B cell (primary cell): ENCODE measurements around the gene RIPK3. TPM values are rescaled to one million over a fixed set of nuclear protein-coding genes. Genes with fewer than 3 reads are reported as not detected.

Experiments
- ATAC-seq: fragments of 200-7000 bp; cut with Tn5 transposase; one replicate; pipeline ENCODE4 v1.10.0; 2021; ENCODE audit warnings: low read depth, mild to moderate bottlenecking, moderate number of reproducible peaks, moderate library complexity
- CTCF ChIA-PET: fragments of 350-600 bp; sonication (Branson Sonifier 250); formaldehyde crosslinking; loops from one replicate; lab custom pipeline; 2021; ENCODE audit warnings: antibody characterized with exemption, inconsistent platforms; lab: Charles Lee
- POLR2A ChIA-PET: fragments of 350-600 bp; sonication (Branson Sonifier 250); formaldehyde crosslinking; loops from one replicate; lab custom pipeline; 2021; ENCODE audit warnings: antibody characterized with exemption; lab: Charles Lee
- DNase-seq: peaks from one replicate; pipeline ENCODE4 v3.0.0; 2013
- H2AFZ ChIP-seq: 2 replicates; pipeline ENCODE4 v1.6.1; 2012; ENCODE audit warnings: mild to moderate bottlenecking, low read depth, low read length; ENCODE audit not compliant: insufficient read depth, poor library complexity, severe bottlenecking
- H3K27ac ChIP-seq, 2 donors: 1 replicate in 1 of 2; 2 replicates in 1 of 2; pipeline ENCODE4 v1.5.1; 2012 to 2013; ENCODE audit warnings: low read length in 2 of 2, mild to moderate bottlenecking in 2 of 2, moderate library complexity in 1 of 2
- H3K27me3 ChIP-seq, 4 experiments: fragments of 200-600 bp in 1 of 4; sonication (generic) in 1 of 4; replicated peaks in 1 of 4; 1 replicate in 2 of 4; 2 replicates in 2 of 4; pipeline versions ENCODE4 v1.6.1 to v1.7.0; 2013 to 2016; ENCODE audit warnings: low read length in 3 of 4, mild to moderate bottlenecking in 2 of 4, mixed read lengths in 1 of 4, moderate library complexity in 1 of 4; ENCODE audit not compliant: insufficient read depth in 4 of 4, control insufficient read depth in 3 of 4; ENCODE audit errors: control extremely low read depth in 1 of 4
- H3K36me3 ChIP-seq, 2 experiments: replicated peaks in 1 of 2; 1 replicate in 1 of 2; 2 replicates in 1 of 2; pipeline versions ENCODE4 v1.6.1 to v1.7.1; 2013; ENCODE audit warnings: low read length in 1 of 2; ENCODE audit not compliant: insufficient read depth in 2 of 2, control insufficient read depth in 1 of 2; ENCODE audit errors: control extremely low read depth in 1 of 2, extremely low read depth in 1 of 2
- H3K4me1 ChIP-seq, 2 donors: fragments of 200-600 bp in 1 of 2; sonication (generic) in 1 of 2; 1 replicate in 1 of 2; 2 replicates in 1 of 2; pipeline versions ENCODE4 v1.5.1 to v1.6.1; 2013 to 2017; ENCODE audit warnings: low read length in 2 of 2; ENCODE audit not compliant: control insufficient read depth in 2 of 2, insufficient read depth in 2 of 2
- H3K4me2 ChIP-seq: replicated peaks from 2 replicates; pipeline ENCODE3; 2012; ENCODE audit warnings: mild to moderate bottlenecking, low read depth, low read length; ENCODE audit not compliant: poor library complexity, severe bottlenecking
- H3K4me3 ChIP-seq, 5 experiments: fragments of 200-600 bp in 1 of 5; sonication (generic) in 1 of 5; 1 replicate in 3 of 5; 2 replicates in 2 of 5; pipeline versions ENCODE4 v1.5.1 to v1.7.0; 2011 to 2016; ENCODE audit warnings: low read length in 4 of 5, mild to moderate bottlenecking in 4 of 5, low read depth in 2 of 5, control low read depth in 1 of 5, moderate library complexity in 1 of 5; ENCODE audit not compliant: insufficient read depth in 1 of 5; ENCODE audit errors: control extremely low read depth in 1 of 5, extremely low read depth in 1 of 5
- H3K79me2 ChIP-seq: fragments of 200-600 bp; sonication (generic); one replicate; pipeline ENCODE4 v1.6.0; 2016; ENCODE audit warnings: low read length; ENCODE audit not compliant: control insufficient read depth, insufficient read depth
- H3K9ac ChIP-seq: fragments of 200-600 bp; sonication (generic); 2 replicates; pipeline ENCODE4 v1.6.1; 2017; ENCODE audit warnings: mild to moderate bottlenecking, low read length, moderate library complexity
- H3K9me3 ChIP-seq, 3 donors: one replicate each; pipeline versions ENCODE4 v1.6.1 to v1.7.1; 2013; ENCODE audit warnings: low read length in 2 of 3; ENCODE audit not compliant: control insufficient read depth in 2 of 3, insufficient read depth in 1 of 3; ENCODE audit errors: control extremely low read depth in 1 of 3
- H4K20me1 ChIP-seq: 2 replicates; pipeline ENCODE4 v1.6.0; 2012; ENCODE audit warnings: mild to moderate bottlenecking, low read length; ENCODE audit not compliant: insufficient read depth, control insufficient read depth, poor library complexity, severe bottlenecking
- H3K27ac Mint-ChIP-seq: one replicate; pipeline ENCODE4 v1.8.0; 2021; ENCODE audit warnings: mixed read lengths
- H3K27me3 Mint-ChIP-seq: one replicate; pipeline ENCODE4 v1.8.0; 2021; ENCODE audit warnings: mixed read lengths
- H3K4me1 Mint-ChIP-seq: one replicate; pipeline ENCODE4 v1.8.0; 2021; ENCODE audit warnings: mixed read lengths
- H3K4me3 Mint-ChIP-seq: one replicate; pipeline ENCODE4 v1.8.0; 2021; ENCODE audit warnings: mixed read lengths
- H3K9me3 Mint-ChIP-seq: one replicate; pipeline ENCODE4 v1.8.0; 2022; ENCODE audit warnings: mixed read lengths; ENCODE audit not compliant: insufficient read depth
- EZH2 ChIP-seq: IDR thresholded peaks from 2 replicates; pipeline ENCODE4 v1.6.1; 2012; ENCODE audit warnings: borderline replicate concordance, low read depth, mild to moderate bottlenecking, moderate library complexity, low read length; ENCODE audit not compliant: insufficient read depth, poor library complexity, severe bottlenecking
- WGBS: methylation state at CpG from one replicate; pipeline ENCODE4 v1.1.5; 2013; ENCODE audit warnings: missing lambda C conversion rate; ENCODE audit not compliant: insufficient coverage; 5-methylcytosine and 5-hydroxymethylcytosine counted together
- intact Hi-C: fragments of 100-400 bp; cut with micrococcal nuclease; formaldehyde crosslinking; loops from one replicate; pipeline ENCODE4 v1.10.0; 2022
- polyA plus RNA-seq: library from polyadenylated mRNA; depleted of rRNA; stranded (reverse); fragments of >200 nt; gene quantifications from 2 replicates; pipeline ENCODE4 v1.2.3, GENCODE V29; 2012
- total RNA-seq, 2 donors: library from RNA; stranded (reverse); fragments of 120-200 nt in 1 of 2; gene quantifications; 1 replicate in 1 of 2; 2 replicates in 1 of 2; pipeline versions ENCODE4 v1.2.3 to v1.2.4, GENCODE V29; 2013 to 2022
- TF ChIP-seq, protein P1 (sequence below): fragments of 200-600 bp; IDR thresholded peaks from one replicate; pipeline ENCODE4 v1.8.0; 2022; ENCODE audit warnings: antibody characterized with exemption, mild to moderate bottlenecking

RIPK3 gene
- total and polyA plus RNA-seq, 2 donors (not counting 1 experiment from before 2014, with no cell fraction given), result 65.5 to 77.6 TPM

GRCh38 chr14:24315807-24316596, 23.8 kb downstream of the RIPK3 start:
- Histone ChIP-seq H3K4me2 (no peak overlapping the region), H3K9ac (no peak overlapping the region), H3K4me1 (peaks cover 30 to 37% of the 10 kb centered on the region in 2 donors), H2AFZ (no peak overlapping the region), H4K20me1 (no peaks in the 10 kb centered on the region), H3K79me2 (no peaks in the 10 kb centered on the region), H3K27me3 (peaks cover 0 to 6% (median 0%) of the 10 kb centered on the region in 4 experiments), H3K4me3 (no peak overlapping the region), H3K9me3 (no peaks in the 10 kb centered on the region), H3K36me3 (no peaks in the 10 kb centered on the region), H3K27ac (no peak overlapping the region)
- intact Hi-C loops, result no loop called here
- no peak overlapping the region for H3K27ac Mint-ChIP-seq
- WGBS, result 96% methylated on average over 70 of the region's 70 CpGs
- peaks cover 34% of the 10 kb centered on the region for H3K4me1 Mint-ChIP-seq
- H3K27me3 Mint-ChIP-seq, result peaks cover 11% of the 10 kb centered on the region
- H3K9me3 Mint-ChIP-seq, result no peaks in the 10 kb centered on the region
- ATAC-seq (no peak), DNase-seq (no peak)
- TF ChIP-seq, protein P1, sequence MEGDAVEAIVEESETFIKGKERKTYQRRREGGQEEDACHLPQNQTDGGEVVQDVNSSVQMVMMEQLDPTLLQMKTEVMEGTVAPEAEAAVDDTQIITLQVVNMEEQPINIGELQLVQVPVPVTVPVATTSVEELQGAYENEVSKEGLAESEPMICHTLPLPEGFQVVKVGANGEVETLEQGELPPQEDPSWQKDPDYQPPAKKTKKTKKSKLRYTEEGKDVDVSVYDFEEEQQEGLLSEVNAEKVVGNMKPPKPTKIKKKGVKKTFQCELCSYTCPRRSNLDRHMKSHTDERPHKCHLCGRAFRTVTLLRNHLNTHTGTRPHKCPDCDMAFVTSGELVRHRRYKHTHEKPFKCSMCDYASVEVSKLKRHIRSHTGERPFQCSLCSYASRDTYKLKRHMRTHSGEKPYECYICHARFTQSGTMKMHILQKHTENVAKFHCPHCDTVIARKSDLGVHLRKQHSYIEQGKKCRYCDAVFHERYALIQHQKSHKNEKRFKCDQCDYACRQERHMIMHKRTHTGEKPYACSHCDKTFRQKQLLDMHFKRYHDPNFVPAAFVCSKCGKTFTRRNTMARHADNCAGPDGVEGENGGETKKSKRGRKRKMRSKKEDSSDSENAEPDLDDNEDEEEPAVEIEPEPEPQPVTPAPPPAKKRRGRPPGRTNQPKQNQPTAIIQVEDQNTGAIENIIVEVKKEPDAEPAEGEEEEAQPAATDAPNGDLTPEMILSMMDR, result no peak
- no peak for TF ChIP-seq EZH2
- ChIA-PET CTCF (no interaction called here), POLR2A (no interaction called here)
- H3K4me3 Mint-ChIP-seq, result no peak overlapping the region

DNA sequence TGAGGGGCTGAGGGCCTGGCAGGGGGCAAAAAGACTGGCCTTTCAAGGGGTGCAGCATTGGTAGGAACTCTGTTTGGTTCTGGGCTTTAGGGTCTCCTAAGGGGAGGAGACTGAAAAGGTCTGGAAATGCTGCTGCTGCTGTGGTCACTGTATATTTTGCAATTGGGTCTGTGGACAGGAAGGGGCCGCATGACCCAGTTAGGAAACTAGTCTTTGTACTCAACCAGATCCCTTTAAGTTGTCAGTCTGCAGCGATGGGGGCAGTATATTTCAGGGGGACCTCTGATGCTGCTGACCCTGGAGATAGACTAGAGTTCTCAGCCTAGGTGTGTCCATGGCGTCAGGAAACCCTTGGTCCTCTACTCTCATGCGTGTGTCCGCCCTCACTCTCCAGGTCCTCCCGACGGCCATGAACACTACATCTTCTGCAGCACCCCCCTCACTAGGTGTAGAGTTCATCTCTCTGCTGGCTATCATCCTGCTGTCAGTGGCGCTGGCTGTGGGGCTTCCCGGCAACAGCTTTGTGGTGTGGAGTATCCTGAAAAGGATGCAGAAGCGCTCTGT, 24.5 kb downstream of the RIPK3 start:
- ATAC-seq, result no peak
- Histone ChIP-seq H3K79me2 (no peaks in the 10 kb centered on the region), H3K4me3 (peak overlapping the region in 1 of 5 experiments; percentile 16), H2AFZ (no peak overlapping the region), H3K9ac (no peak overlapping the region), H3K9me3 (no peaks in the 10 kb centered on the region), H3K36me3 (no peaks in the 10 kb centered on the region), H3K4me1 (peaks cover 32 to 40% of the 10 kb centered on the region in 2 donors), H3K27me3 (peaks cover 0 to 6% (median 0%) of the 10 kb centered on the region in 4 experiments), H4K20me1 (peaks cover 1% of the 10 kb centered on the region), H3K27ac (no peak overlapping the region), H3K4me2 (no peak overlapping the region)
- Mint-ChIP-seq H3K9me3 (no peaks in the 10 kb centered on the region), H3K4me1 (peaks cover 37% of the 10 kb centered on the region), H3K27me3 (peaks cover 10% of the 10 kb centered on the region), H3K27ac (no peak overlapping the region), H3K4me3 (no peak overlapping the region)
- WGBS, result 94% methylated on average over 7 of the region's 10 CpGs
- TF ChIP-seq, protein P1, result no peak
- TF ChIP-seq EZH2, result no peak
- intact Hi-C loops, result no loop called here
- no peak for DNase-seq
- CTCF ChIA-PET, result no interaction called here
- POLR2A ChIA-PET, result interaction anchor here (0.6 kb wide), 1 partner anchor 85 kb away, joined by 6 read pairs; no protein-coding TSS in a partner anchor
